ENCODE results near the gene CLK1.

DNA sequence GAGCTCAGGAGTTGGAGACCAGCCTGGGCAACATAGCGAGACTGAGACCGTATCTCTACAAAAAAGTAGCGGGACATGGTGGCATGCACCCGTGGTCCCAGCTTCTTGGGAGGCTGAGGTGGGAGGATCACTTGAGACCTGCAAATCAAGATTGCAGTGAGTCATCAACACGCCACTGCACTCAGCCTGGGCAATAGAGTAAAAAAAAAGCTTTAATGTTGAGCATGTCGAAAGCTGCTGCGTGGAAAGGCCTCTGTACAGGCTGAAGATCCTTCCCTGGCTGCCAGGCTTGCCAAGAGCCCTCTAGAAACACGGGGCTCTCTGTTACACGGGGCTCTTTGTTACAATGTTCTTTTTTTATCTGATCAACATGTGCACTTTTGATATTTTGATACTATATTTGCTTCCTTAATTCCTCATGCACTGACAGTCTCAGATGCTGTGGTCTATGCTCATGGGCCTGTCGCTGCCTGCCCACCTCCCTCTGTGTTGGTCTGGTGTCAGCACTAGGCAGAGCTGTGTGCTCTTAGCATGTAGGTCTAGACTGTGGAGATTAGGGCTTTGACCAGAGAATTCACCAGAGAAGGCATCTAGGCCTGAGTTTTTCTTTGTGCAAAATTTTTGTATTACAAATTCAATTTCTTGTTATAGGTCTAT, 18.7 kb downstream of the CLK1 start:
- TF ChIP-seq EZH2phosphoT487 (IDR thresholded peaks at IDR 0.05; ENCODE audit: borderline replicate concordance) = no peak
- TF ChIP-seq, protein P1, sequence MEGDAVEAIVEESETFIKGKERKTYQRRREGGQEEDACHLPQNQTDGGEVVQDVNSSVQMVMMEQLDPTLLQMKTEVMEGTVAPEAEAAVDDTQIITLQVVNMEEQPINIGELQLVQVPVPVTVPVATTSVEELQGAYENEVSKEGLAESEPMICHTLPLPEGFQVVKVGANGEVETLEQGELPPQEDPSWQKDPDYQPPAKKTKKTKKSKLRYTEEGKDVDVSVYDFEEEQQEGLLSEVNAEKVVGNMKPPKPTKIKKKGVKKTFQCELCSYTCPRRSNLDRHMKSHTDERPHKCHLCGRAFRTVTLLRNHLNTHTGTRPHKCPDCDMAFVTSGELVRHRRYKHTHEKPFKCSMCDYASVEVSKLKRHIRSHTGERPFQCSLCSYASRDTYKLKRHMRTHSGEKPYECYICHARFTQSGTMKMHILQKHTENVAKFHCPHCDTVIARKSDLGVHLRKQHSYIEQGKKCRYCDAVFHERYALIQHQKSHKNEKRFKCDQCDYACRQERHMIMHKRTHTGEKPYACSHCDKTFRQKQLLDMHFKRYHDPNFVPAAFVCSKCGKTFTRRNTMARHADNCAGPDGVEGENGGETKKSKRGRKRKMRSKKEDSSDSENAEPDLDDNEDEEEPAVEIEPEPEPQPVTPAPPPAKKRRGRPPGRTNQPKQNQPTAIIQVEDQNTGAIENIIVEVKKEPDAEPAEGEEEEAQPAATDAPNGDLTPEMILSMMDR (conservative IDR thresholded peaks at IDR 0.05; ENCODE audit: low read length) = no peak

All from Loucy (cell line).